H1 (cell line): Measurements from ENCODE around the gene ASAP2. TPM values are rescaled to one million over a fixed set of nuclear protein-coding genes. Genes with fewer than 3 reads are reported as not detected.

Experiments used
- FOSL1 ChIP-seq: IDR thresholded peaks from 2 replicates; pipeline ENCODE4 v1.6.1; 2011; ENCODE audit warnings: mild to moderate bottlenecking, low read depth, low read length, moderate library complexity; ENCODE audit not compliant: insufficient read depth
- TAF7 ChIP-seq: optimal IDR thresholded peaks from 2 replicates; pipeline ENCODE3; 2011; ENCODE audit warnings: low read depth, mild to moderate bottlenecking, inconsistent platforms, low read length, moderate library complexity, borderline replicate concordance
- polyA plus RNA-seq, 7 experiments: library from polyadenylated mRNA; depleted of rRNA in 3 of 7; stranded (reverse) in 5 of 7; unstranded in 2 of 7; fragments of >200 nt in 5 of 7; fragments of 200-250 nt in 2 of 7; gene quantifications; 1 replicate in 5 of 7; 2 replicates in 1 of 7; 4 replicates in 1 of 7; pipeline versions ENCODE4 v1.2.1 to v1.2.3, GENCODE V29; 2011 to 2013; ENCODE audit warnings: missing spikeins in 2 of 7, mixed read lengths in 2 of 7
- total RNA-seq: library from RNA; stranded (reverse); fragmentation: NEBNext Ultra II Directional; extraction: Animal tissue kit (Norgen Biotek cat#: 25700); gene quantifications from 2 replicates; pipeline ENCODE4 v1.2.1, GENCODE V29; 2021

ASAP2 gene
- total and polyA plus RNA-seq, 2 of the 8 experiments (the other 6 are each of a cell fraction or from before 2014, with no cell fraction given): 10.2 to 18.7 TPM

DNA sequence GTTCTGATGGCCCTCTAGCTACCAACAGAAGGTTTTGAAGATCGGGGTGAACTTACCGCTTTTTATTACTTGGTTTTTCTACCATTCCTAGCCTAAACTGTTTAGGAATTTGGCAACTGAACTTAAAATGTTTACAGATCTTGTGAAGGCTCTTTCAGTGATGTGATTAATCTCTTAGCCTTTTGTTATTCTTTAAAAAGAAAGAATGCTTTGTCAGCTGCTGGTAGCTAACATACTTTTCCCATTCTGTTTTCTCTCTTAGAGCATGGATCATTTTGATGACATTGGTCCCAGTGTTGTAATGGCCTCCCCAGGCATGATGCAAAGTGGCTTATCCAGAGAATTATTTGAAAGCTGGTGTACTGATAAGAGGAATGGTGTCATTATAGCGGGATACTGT lies 234.9 kb downstream of the ASAP2 start (continued):
- TF ChIP-seq FOSL1 (no peak), TAF7 (no peak)
